ENCODE results near the gene AEN.

DNA sequence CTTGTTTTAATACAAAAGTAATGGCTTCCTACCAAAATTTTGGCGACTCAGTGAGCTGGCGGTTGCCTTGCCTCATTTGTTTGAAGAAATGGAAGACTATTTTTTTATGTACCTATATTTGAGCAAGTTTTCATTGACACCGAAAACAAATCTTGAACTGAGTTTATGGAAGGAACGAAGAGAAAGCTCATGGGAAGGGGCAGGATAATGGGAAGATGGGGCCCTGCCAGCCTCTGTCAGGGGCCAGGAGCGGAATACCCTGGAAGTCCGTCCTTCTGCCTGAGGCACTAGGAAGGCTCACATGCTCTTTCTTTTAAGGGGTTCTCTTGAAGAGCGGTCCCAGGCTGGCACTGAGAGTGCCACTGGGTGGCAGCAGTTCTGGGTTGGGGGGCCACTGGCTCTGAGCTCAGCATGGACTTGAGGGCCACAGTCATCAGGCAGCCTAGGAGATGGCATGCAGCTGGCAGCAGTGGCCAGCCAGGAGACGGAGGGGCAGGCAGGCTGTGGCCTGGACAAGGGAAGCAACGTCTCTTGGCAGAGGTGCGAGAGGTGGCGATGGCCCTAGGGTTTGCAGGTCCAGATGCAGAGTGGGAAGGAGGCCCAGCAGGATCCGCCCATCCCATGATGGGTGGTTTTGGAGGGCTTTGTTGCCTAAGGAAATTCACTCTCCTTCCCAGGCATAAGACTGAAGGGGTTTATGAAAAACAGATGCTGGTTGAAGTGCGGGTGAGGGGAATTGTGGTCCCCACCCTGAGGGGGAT is 59.3 kb downstream of the AEN start:
- no peak for TF ChIP-seq POLR2AphosphoS5 (IDR thresholded peaks at IDR 0.05; ENCODE audit: low read depth, low read length)
- TF ChIP-seq TAF1 (IDR thresholded peaks at IDR 0.05; ENCODE audit: borderline replicate concordance, insufficient read depth, low read length) = no peak
- TF ChIP-seq REST (IDR thresholded peaks at IDR 0.05; ENCODE audit: insufficient read depth in 1 of 2, low read depth in 2 of 2, low read length in 2 of 2) = no peak
- no peak for TF ChIP-seq SIN3A (IDR thresholded peaks at IDR 0.05; ENCODE audit: borderline replicate concordance, insufficient read depth, low read length)
- TF ChIP-seq FOXP2 (optimal IDR thresholded peaks at IDR 0.05; ENCODE audit: borderline replicate concordance, extremely low read depth, extremely low read length, insufficient read depth) = no peak

All from PFSK-1 (cell line).